C4-2B (cell line): ENCODE measurements around the gene ZBTB40.

Experiments
- CTCF ChIP-seq: fragments of 450-650 bp; conservative IDR thresholded peaks from 2 replicates; pipeline ENCODE4 v1.5.1; 2017; ENCODE audit warnings: mild to moderate bottlenecking
- ZFX ChIP-seq: fragments of 450-650 bp; IDR thresholded peaks from 2 replicates; pipeline ENCODE4 v1.6.1; 2017

- TF ChIP-seq CTCF: no peak
- TF ChIP-seq ZFX: no peak
Measured at GRCh38 chr1:22525211-22525610, 73.6 kb downstream of the ZBTB40 start.
